B cell (primary cell): ENCODE results near the gene KCNT1. TPM values are rescaled to one million over a fixed set of nuclear protein-coding genes. Genes with fewer than 3 reads are reported as not detected.

Experiments used
- ATAC-seq: fragments of 200-7000 bp; cut with Tn5 transposase; one replicate; pipeline ENCODE4 v1.10.0; 2021; ENCODE audit warnings: low read depth, mild to moderate bottlenecking, moderate number of reproducible peaks, moderate library complexity
- CTCF ChIA-PET: fragments of 350-600 bp; sonication (Branson Sonifier 250); formaldehyde crosslinking; loops from one replicate; lab custom pipeline; 2021; ENCODE audit warnings: antibody characterized with exemption, inconsistent platforms; lab: Charles Lee
- POLR2A ChIA-PET: fragments of 350-600 bp; sonication (Branson Sonifier 250); formaldehyde crosslinking; loops from one replicate; lab custom pipeline; 2021; ENCODE audit warnings: antibody characterized with exemption; lab: Charles Lee
- DNase-seq: peaks from one replicate; pipeline ENCODE4 v3.0.0; 2013
- H2AFZ ChIP-seq: 2 replicates; pipeline ENCODE4 v1.6.1; 2012; ENCODE audit warnings: mild to moderate bottlenecking, low read depth, low read length; ENCODE audit not compliant: insufficient read depth, poor library complexity, severe bottlenecking
- H3K27ac ChIP-seq, 2 donors: 1 replicate in 1 of 2; 2 replicates in 1 of 2; pipeline ENCODE4 v1.5.1; 2012 to 2013; ENCODE audit warnings: low read length in 2 of 2, mild to moderate bottlenecking in 2 of 2, moderate library complexity in 1 of 2
- H3K27me3 ChIP-seq, 4 experiments: fragments of 200-600 bp in 1 of 4; sonication (generic) in 1 of 4; replicated peaks in 1 of 4; 1 replicate in 2 of 4; 2 replicates in 2 of 4; pipeline versions ENCODE4 v1.6.1 to v1.7.0; 2013 to 2016; ENCODE audit warnings: low read length in 3 of 4, mild to moderate bottlenecking in 2 of 4, mixed read lengths in 1 of 4, moderate library complexity in 1 of 4; ENCODE audit not compliant: insufficient read depth in 4 of 4, control insufficient read depth in 3 of 4; ENCODE audit errors: control extremely low read depth in 1 of 4
- H3K36me3 ChIP-seq, 2 experiments: replicated peaks in 1 of 2; 1 replicate in 1 of 2; 2 replicates in 1 of 2; pipeline versions ENCODE4 v1.6.1 to v1.7.1; 2013; ENCODE audit warnings: low read length in 1 of 2; ENCODE audit not compliant: insufficient read depth in 2 of 2, control insufficient read depth in 1 of 2; ENCODE audit errors: control extremely low read depth in 1 of 2, extremely low read depth in 1 of 2
- H3K4me1 ChIP-seq, 2 donors: fragments of 200-600 bp in 1 of 2; sonication (generic) in 1 of 2; 1 replicate in 1 of 2; 2 replicates in 1 of 2; pipeline versions ENCODE4 v1.5.1 to v1.6.1; 2013 to 2017; ENCODE audit warnings: low read length in 2 of 2; ENCODE audit not compliant: control insufficient read depth in 2 of 2, insufficient read depth in 2 of 2
- H3K4me2 ChIP-seq: replicated peaks from 2 replicates; pipeline ENCODE3; 2012; ENCODE audit warnings: mild to moderate bottlenecking, low read depth, low read length; ENCODE audit not compliant: poor library complexity, severe bottlenecking
- H3K4me3 ChIP-seq, 5 experiments: fragments of 200-600 bp in 1 of 5; sonication (generic) in 1 of 5; 1 replicate in 3 of 5; 2 replicates in 2 of 5; pipeline versions ENCODE4 v1.5.1 to v1.7.0; 2011 to 2016; ENCODE audit warnings: low read length in 4 of 5, mild to moderate bottlenecking in 4 of 5, low read depth in 2 of 5, control low read depth in 1 of 5, moderate library complexity in 1 of 5; ENCODE audit not compliant: insufficient read depth in 1 of 5; ENCODE audit errors: control extremely low read depth in 1 of 5, extremely low read depth in 1 of 5
- H3K79me2 ChIP-seq: fragments of 200-600 bp; sonication (generic); one replicate; pipeline ENCODE4 v1.6.0; 2016; ENCODE audit warnings: low read length; ENCODE audit not compliant: control insufficient read depth, insufficient read depth
- H3K9ac ChIP-seq: fragments of 200-600 bp; sonication (generic); 2 replicates; pipeline ENCODE4 v1.6.1; 2017; ENCODE audit warnings: mild to moderate bottlenecking, low read length, moderate library complexity
- H3K9me3 ChIP-seq, 3 donors: one replicate each; pipeline versions ENCODE4 v1.6.1 to v1.7.1; 2013; ENCODE audit warnings: low read length in 2 of 3; ENCODE audit not compliant: control insufficient read depth in 2 of 3, insufficient read depth in 1 of 3; ENCODE audit errors: control extremely low read depth in 1 of 3
- H4K20me1 ChIP-seq: 2 replicates; pipeline ENCODE4 v1.6.0; 2012; ENCODE audit warnings: mild to moderate bottlenecking, low read length; ENCODE audit not compliant: insufficient read depth, control insufficient read depth, poor library complexity, severe bottlenecking
- H3K27ac Mint-ChIP-seq: one replicate; pipeline ENCODE4 v1.8.0; 2021; ENCODE audit warnings: mixed read lengths
- H3K27me3 Mint-ChIP-seq: one replicate; pipeline ENCODE4 v1.8.0; 2021; ENCODE audit warnings: mixed read lengths
- H3K4me1 Mint-ChIP-seq: one replicate; pipeline ENCODE4 v1.8.0; 2021; ENCODE audit warnings: mixed read lengths
- H3K4me3 Mint-ChIP-seq: one replicate; pipeline ENCODE4 v1.8.0; 2021; ENCODE audit warnings: mixed read lengths
- H3K9me3 Mint-ChIP-seq: one replicate; pipeline ENCODE4 v1.8.0; 2022; ENCODE audit warnings: mixed read lengths; ENCODE audit not compliant: insufficient read depth
- CTCF ChIP-seq: fragments of 200-600 bp; IDR thresholded peaks from one replicate; pipeline ENCODE4 v1.8.0; 2022; ENCODE audit warnings: antibody characterized with exemption, mild to moderate bottlenecking
- EZH2 ChIP-seq: IDR thresholded peaks from 2 replicates; pipeline ENCODE4 v1.6.1; 2012; ENCODE audit warnings: borderline replicate concordance, low read depth, mild to moderate bottlenecking, moderate library complexity, low read length; ENCODE audit not compliant: insufficient read depth, poor library complexity, severe bottlenecking
- WGBS: methylation state at CpG from one replicate; pipeline ENCODE4 v1.1.5; 2013; ENCODE audit warnings: missing lambda C conversion rate; ENCODE audit not compliant: insufficient coverage; 5-methylcytosine and 5-hydroxymethylcytosine counted together
- intact Hi-C: fragments of 100-400 bp; cut with micrococcal nuclease; formaldehyde crosslinking; loops from one replicate; pipeline ENCODE4 v1.10.0; 2022
- polyA plus RNA-seq: library from polyadenylated mRNA; depleted of rRNA; stranded (reverse); fragments of >200 nt; gene quantifications from 2 replicates; pipeline ENCODE4 v1.2.3, GENCODE V29; 2012
- total RNA-seq, 2 donors: library from RNA; stranded (reverse); fragments of 120-200 nt in 1 of 2; gene quantifications; 1 replicate in 1 of 2; 2 replicates in 1 of 2; pipeline versions ENCODE4 v1.2.3 to v1.2.4, GENCODE V29; 2013 to 2022

The KCNT1 gene
- total and polyA plus RNA-seq, 2 donors (not counting 1 experiment from before 2014, with no cell fraction given): not detected

- no peak overlapping the region for H3K27ac ChIP-seq
- peaks cover 17% of the 10 kb centered on the region for H4K20me1 ChIP-seq
- ATAC-seq (no peak), DNase-seq (no peak)
- no peak overlapping the region for H3K4me2 ChIP-seq
- H3K9me3 ChIP-seq: no peaks in the 10 kb centered on the region
- ChIA-PET POLR2A (no interaction called here), CTCF (no interaction called here)
- H3K27me3 ChIP-seq: no peaks in the 10 kb centered on the region
- H3K4me3 Mint-ChIP-seq: no peak overlapping the region
- TF ChIP-seq EZH2 (no peak), CTCF (no peak)
- no peak overlapping the region for H3K27ac Mint-ChIP-seq
- H3K27me3 Mint-ChIP-seq: no peaks in the 10 kb centered on the region
- intact Hi-C loops: no loop called here
- no peak overlapping the region for H2AFZ ChIP-seq
- peaks cover 0 to 3% of the 10 kb centered on the region in 2 experiments for H3K36me3 ChIP-seq
- H3K79me2 ChIP-seq: peaks cover 22% of the 10 kb centered on the region
- no peaks in the 10 kb centered on the region for H3K4me1 Mint-ChIP-seq
- WGBS: over 99% methylated on average over 11 of the region's 11 CpGs
- no peaks in the 10 kb centered on the region for H3K4me1 ChIP-seq
- no peak overlapping the region for H3K4me3 ChIP-seq
- peaks cover 6% of the 10 kb centered on the region for H3K9me3 Mint-ChIP-seq
- H3K9ac ChIP-seq: no peak overlapping the region
These were observed 137.5 kb downstream of the KCNT1 start for GRCh38 chr9:135839516-135839915.

GRCh38 chr9:135840107-135840506 is 138.1 kb downstream of the KCNT1 start:
- 100% methylated on average over 7 of the region's 9 CpGs for WGBS
- CTCF ChIA-PET: no interaction called here
- H3K27ac Mint-ChIP-seq: no peak overlapping the region
- H3K79me2 ChIP-seq: peaks cover 22% of the 10 kb centered on the region
- POLR2A ChIA-PET: no interaction called here
- DNase-seq (no peak), ATAC-seq (no peak)
- intact Hi-C loops: no loop called here
- H3K9ac ChIP-seq: no peak overlapping the region
- TF ChIP-seq CTCF (no peak), EZH2 (no peak)
- no peaks in the 10 kb centered on the region for H3K9me3 ChIP-seq
- H3K4me1 ChIP-seq: no peaks in the 10 kb centered on the region
- no peak overlapping the region for H3K27ac ChIP-seq
- H3K4me3 ChIP-seq: no peak overlapping the region
- peaks cover 6% of the 10 kb centered on the region for H3K9me3 Mint-ChIP-seq
- H2AFZ ChIP-seq: no peak overlapping the region
- H4K20me1 ChIP-seq: peaks cover 17% of the 10 kb centered on the region
- no peak overlapping the region for H3K4me2 ChIP-seq
- H3K27me3 Mint-ChIP-seq: no peaks in the 10 kb centered on the region
- H3K4me1 Mint-ChIP-seq: no peaks in the 10 kb centered on the region
- no peaks in the 10 kb centered on the region for H3K27me3 ChIP-seq
- peaks cover 0 to 2% of the 10 kb centered on the region in 2 experiments for H3K36me3 ChIP-seq
- H3K4me3 Mint-ChIP-seq: no peak overlapping the region
